BLaER1 (cell line): ENCODE measurements around the gene DIABLO.

Experiments
- H3K27ac ChIP-seq: shearing (Covaris generic); formaldehyde crosslinking; 2 replicates; pipeline ENCODE4 v1.8.1; 2022
- H3K27me3 ChIP-seq: shearing (Covaris generic); formaldehyde crosslinking; 2 replicates; pipeline ENCODE4 v1.8.1; 2022
- H3K36me3 ChIP-seq: shearing (Covaris generic); formaldehyde crosslinking; 2 replicates; pipeline ENCODE4 v1.8.1; 2022
- H3K4me1 ChIP-seq: shearing (Covaris generic); formaldehyde crosslinking; 2 replicates; pipeline ENCODE4 v1.8.1; 2022
- H3K4me2 ChIP-seq: shearing (Covaris generic); formaldehyde crosslinking; 2 replicates; pipeline ENCODE4 v1.8.1; 2022
- H3K4me3 ChIP-seq: shearing (Covaris generic); formaldehyde crosslinking; 2 replicates; pipeline ENCODE4 v1.8.1; 2022
- H3K9ac ChIP-seq: shearing (Covaris generic); formaldehyde crosslinking; 2 replicates; pipeline ENCODE4 v1.8.1; 2022
- H3K9me3 ChIP-seq: shearing (Covaris generic); formaldehyde crosslinking; 2 replicates; pipeline ENCODE4 v1.8.1; 2022
- H4K20me1 ChIP-seq: shearing (Covaris generic); formaldehyde crosslinking; 2 replicates; pipeline ENCODE4 v1.8.1; 2022
- Cebpa-rat ChIP-seq: shearing (Covaris generic); IDR thresholded peaks from 2 replicates; pipeline ENCODE4 v1.8.1; 2022

The DIABLO gene

GRCh38 chr12:122174155-122174845 lies 51.6 kb downstream of the DIABLO start, which contains the start of gene IL31:
IL31 (minus strand) TSS chr12:122174221; CDS start chr12:122174172, 49 bp downstream.
- Histone ChIP-seq H3K27me3 (no peaks in the 10 kb centered on the region), H3K9ac (no peak within 1 kb of the TSS), H3K4me1 (no peaks in the 10 kb centered on the region), H3K27ac (no peak within 1 kb of the TSS), H4K20me1 (no peaks in the 10 kb centered on the region), H3K9me3 (0 out of 2 replicates have a peak, but pooled peaks cover 5% of the 10 kb centered on the region), H3K36me3 (no peaks in the 10 kb centered on the region), H3K4me2 (no peak within 1 kb of the TSS), H3K4me3 (no peak within 1 kb of the TSS)
- TF ChIP-seq Cebpa-rat = no peak

GRCh38 chr12:122172262-122172939 lies 53.5 kb downstream of the DIABLO start:
- Histone ChIP-seq H4K20me1 (no peaks in the 10 kb centered on the region), H3K9ac (no peak overlapping the region), H3K4me1 (no peaks in the 10 kb centered on the region), H3K36me3 (no peaks in the 10 kb centered on the region), H3K27ac (no peak overlapping the region), H3K4me3 (no peak overlapping the region), H3K9me3 (no peaks in the 10 kb centered on the region), H3K27me3 (no peaks in the 10 kb centered on the region), H3K4me2 (no peak overlapping the region)
- no peak for TF ChIP-seq Cebpa-rat

- no peaks in the 10 kb centered on the region for H3K27me3 ChIP-seq
- TF ChIP-seq Cebpa-rat = no peak
- H4K20me1 ChIP-seq = no peaks in the 10 kb centered on the region
- H3K4me3 ChIP-seq = no peak overlapping the region
- H3K4me2 ChIP-seq = no peak overlapping the region
- H3K36me3 ChIP-seq = no peaks in the 10 kb centered on the region
- H3K4me1 ChIP-seq = no peaks in the 10 kb centered on the region
- H3K27ac ChIP-seq = no peak overlapping the region
- no peak overlapping the region for H3K9ac ChIP-seq
- no peaks in the 10 kb centered on the region for H3K9me3 ChIP-seq
Observed at GRCh38 chr12:122171399-122171798, 54.5 kb downstream of the DIABLO start.

GRCh38 chr12:122168492-122168891 lies 57.4 kb downstream of the DIABLO start:
- no peak overlapping the region for H3K27ac ChIP-seq
- H3K4me1 ChIP-seq = no peaks in the 10 kb centered on the region
- no peaks in the 10 kb centered on the region for H3K9me3 ChIP-seq
- no peaks in the 10 kb centered on the region for H4K20me1 ChIP-seq
- no peaks in the 10 kb centered on the region for H3K36me3 ChIP-seq
- TF ChIP-seq Cebpa-rat = no peak
- no peak overlapping the region for H3K9ac ChIP-seq
- no peak overlapping the region for H3K4me2 ChIP-seq
- no peak overlapping the region for H3K4me3 ChIP-seq
- no peaks in the 10 kb centered on the region for H3K27me3 ChIP-seq

- no peak overlapping the region for H3K4me2 ChIP-seq
- H3K27ac ChIP-seq = no peak overlapping the region
- no peaks in the 10 kb centered on the region for H3K27me3 ChIP-seq
- H3K36me3 ChIP-seq = no peaks in the 10 kb centered on the region
- no peak for TF ChIP-seq Cebpa-rat
- no peaks in the 10 kb centered on the region for H4K20me1 ChIP-seq
- no peak overlapping the region for H3K9ac ChIP-seq
- no peaks in the 10 kb centered on the region for H3K9me3 ChIP-seq
- H3K4me3 ChIP-seq = no peak overlapping the region
- no peaks in the 10 kb centered on the region for H3K4me1 ChIP-seq
Observed at GRCh38 chr12:122167356-122167925, 58.4 kb downstream of the DIABLO start.

- no peak overlapping the region for H3K4me3 ChIP-seq
- TF ChIP-seq Cebpa-rat = no peak
Observed at GRCh38 chr12:122166422-122167349, 59.2 kb downstream of the DIABLO start.

GRCh38 chr12:122162976-122163375 lies 62.9 kb downstream of the DIABLO start:
- Histone ChIP-seq H4K20me1 (no peaks in the 10 kb centered on the region), H3K4me1 (peaks cover 18% of the 10 kb centered on the region), H3K9ac (no peak overlapping the region), H3K27me3 (no peaks in the 10 kb centered on the region), H3K4me2 (no peak overlapping the region), H3K27ac (no peak overlapping the region), H3K4me3 (no peak overlapping the region), H3K36me3 (no peaks in the 10 kb centered on the region), H3K9me3 (no peaks in the 10 kb centered on the region)
- TF ChIP-seq Cebpa-rat = no peak

More at GRCh38 chr12:122166422-122167349, 59.2 kb downstream of the DIABLO start:
- no peaks in the 10 kb centered on the region for H3K27me3 ChIP-seq
- H3K9ac ChIP-seq = no peak overlapping the region
- H4K20me1 ChIP-seq = no peaks in the 10 kb centered on the region
- H3K9me3 ChIP-seq = no peaks in the 10 kb centered on the region
- H3K36me3 ChIP-seq = no peaks in the 10 kb centered on the region
- peaks cover 6% of the 10 kb centered on the region; the same call in 1 of the 2 replicates for H3K4me1 ChIP-seq
- no peak overlapping the region for H3K4me2 ChIP-seq
- no peak overlapping the region for H3K27ac ChIP-seq

GRCh38 chr12:122161682-122162081 lies 64.2 kb downstream of the DIABLO start:
- no peaks in the 10 kb centered on the region for H3K36me3 ChIP-seq
- no peaks in the 10 kb centered on the region for H4K20me1 ChIP-seq
- TF ChIP-seq Cebpa-rat = no peak
- peaks cover 21% of the 10 kb centered on the region for H3K4me1 ChIP-seq
- H3K9me3 ChIP-seq = no peaks in the 10 kb centered on the region
- H3K27me3 ChIP-seq = no peaks in the 10 kb centered on the region
- 0 out of 2 replicates have a peak overlapping the region, but pooled peaks have one; percentile 9 for H3K4me2 ChIP-seq
- no peak overlapping the region for H3K27ac ChIP-seq
- H3K9ac ChIP-seq = no peak overlapping the region
- no peak overlapping the region for H3K4me3 ChIP-seq

GRCh38 chr12:122160761-122161160 lies 65.1 kb downstream of the DIABLO start:
- TF ChIP-seq Cebpa-rat = no peak
- Histone ChIP-seq H3K4me3 (no peak overlapping the region), H3K9ac (no peak overlapping the region), H3K4me2 (no peak overlapping the region), H4K20me1 (no peaks in the 10 kb centered on the region), H3K9me3 (no peaks in the 10 kb centered on the region), H3K36me3 (no peaks in the 10 kb centered on the region), H3K27me3 (no peaks in the 10 kb centered on the region), H3K4me1 (peaks cover 21% of the 10 kb centered on the region), H3K27ac (no peak overlapping the region)
